ENCODE data around the gene IRGC. TPM values are rescaled to one million over a fixed set of nuclear protein-coding genes. Genes with fewer than 3 reads are reported as not detected.

IRGC gene
- total RNA-seq, 1 experiment from 2014 or later, result not detected

DNA sequence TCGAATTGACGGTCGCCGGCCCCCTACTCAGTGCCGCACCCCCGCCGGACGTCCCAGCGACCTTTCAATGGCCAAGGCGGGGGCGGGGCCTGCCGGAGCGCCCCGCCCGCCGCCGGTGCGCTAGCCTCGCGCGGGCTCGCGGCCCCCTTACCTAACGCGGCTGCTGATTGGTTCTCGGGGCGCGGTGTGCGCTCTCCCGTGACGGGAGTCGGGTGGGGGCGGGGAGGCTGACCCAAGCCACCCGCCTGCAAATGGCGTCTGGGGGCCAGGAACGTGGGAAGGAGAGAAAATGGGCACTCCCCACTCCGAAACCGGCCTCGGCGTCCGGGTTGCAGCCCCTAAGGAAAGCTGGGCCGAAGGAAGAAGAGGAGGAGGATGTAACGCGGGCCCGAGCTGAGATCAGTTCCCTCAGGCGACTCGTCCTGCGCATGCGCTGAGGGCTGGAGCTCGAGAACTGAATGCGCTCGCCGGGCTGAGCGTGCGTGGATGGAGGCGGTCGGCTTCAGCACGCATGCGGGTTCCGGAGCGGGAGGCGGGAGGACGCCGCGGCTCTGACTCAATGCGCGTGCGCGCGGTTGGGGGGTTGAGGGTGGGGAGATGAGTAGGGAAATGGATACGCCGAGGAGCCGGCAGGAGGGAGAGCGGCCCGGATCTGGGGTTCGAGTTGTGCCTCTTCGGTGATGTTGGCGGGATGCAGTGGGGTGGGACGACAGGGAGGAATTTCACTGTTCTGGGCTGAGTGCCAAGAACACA, 38.8 kb downstream of the IRGC start, which contains the start of gene SMG9:
Gene SMG9, minus strand, starts transcription at position 460 of the 753 bp plus-strand sequence. CDS start 4,221 bp downstream, outside the sequence.
- Mint-ChIP-seq H3K4me3 (ENCODE audit: low read depth, unreplicated experiment) (peak within 1 kb of the TSS; percentile 87), H3K27ac (ENCODE audit: unreplicated experiment) (peak within 1 kb of the TSS; percentile 95), H3K4me1 (ENCODE audit: low read depth, unreplicated experiment) (peaks cover 48% of the 10 kb centered on the region), H3K36me3 (ENCODE audit: insufficient read depth, unreplicated experiment) (peaks cover 35% of the 10 kb centered on the region), H3K9me3 (ENCODE audit: low read depth, unreplicated experiment) (no peaks in the 10 kb centered on the region), H3K27me3 (ENCODE audit: unreplicated experiment) (no peaks in the 10 kb centered on the region)
- no TSS peak for BruUV-seq (replicated peaks)
- CTCF ChIA-PET, result interaction anchor here (0.7 to 2.7 kb wide), 3 partner anchors 9 to 55 kb away, joined by 3 to 14 read pairs (median 6); no protein-coding TSS in a partner anchor
- TF ChIP-seq, protein P1, sequence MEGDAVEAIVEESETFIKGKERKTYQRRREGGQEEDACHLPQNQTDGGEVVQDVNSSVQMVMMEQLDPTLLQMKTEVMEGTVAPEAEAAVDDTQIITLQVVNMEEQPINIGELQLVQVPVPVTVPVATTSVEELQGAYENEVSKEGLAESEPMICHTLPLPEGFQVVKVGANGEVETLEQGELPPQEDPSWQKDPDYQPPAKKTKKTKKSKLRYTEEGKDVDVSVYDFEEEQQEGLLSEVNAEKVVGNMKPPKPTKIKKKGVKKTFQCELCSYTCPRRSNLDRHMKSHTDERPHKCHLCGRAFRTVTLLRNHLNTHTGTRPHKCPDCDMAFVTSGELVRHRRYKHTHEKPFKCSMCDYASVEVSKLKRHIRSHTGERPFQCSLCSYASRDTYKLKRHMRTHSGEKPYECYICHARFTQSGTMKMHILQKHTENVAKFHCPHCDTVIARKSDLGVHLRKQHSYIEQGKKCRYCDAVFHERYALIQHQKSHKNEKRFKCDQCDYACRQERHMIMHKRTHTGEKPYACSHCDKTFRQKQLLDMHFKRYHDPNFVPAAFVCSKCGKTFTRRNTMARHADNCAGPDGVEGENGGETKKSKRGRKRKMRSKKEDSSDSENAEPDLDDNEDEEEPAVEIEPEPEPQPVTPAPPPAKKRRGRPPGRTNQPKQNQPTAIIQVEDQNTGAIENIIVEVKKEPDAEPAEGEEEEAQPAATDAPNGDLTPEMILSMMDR (IDR thresholded peaks at IDR 0.05; ENCODE audit: unreplicated experiment), result no peak
- intact Hi-C loops (cut with micrococcal nuclease; ENCODE audit: unreplicated experiment), result loop anchor here (2.0 kb wide), 1 partner anchor 54 kb away; no protein-coding TSS in a partner anchor
- DNase-seq, result peak; percentile 99

DNA sequence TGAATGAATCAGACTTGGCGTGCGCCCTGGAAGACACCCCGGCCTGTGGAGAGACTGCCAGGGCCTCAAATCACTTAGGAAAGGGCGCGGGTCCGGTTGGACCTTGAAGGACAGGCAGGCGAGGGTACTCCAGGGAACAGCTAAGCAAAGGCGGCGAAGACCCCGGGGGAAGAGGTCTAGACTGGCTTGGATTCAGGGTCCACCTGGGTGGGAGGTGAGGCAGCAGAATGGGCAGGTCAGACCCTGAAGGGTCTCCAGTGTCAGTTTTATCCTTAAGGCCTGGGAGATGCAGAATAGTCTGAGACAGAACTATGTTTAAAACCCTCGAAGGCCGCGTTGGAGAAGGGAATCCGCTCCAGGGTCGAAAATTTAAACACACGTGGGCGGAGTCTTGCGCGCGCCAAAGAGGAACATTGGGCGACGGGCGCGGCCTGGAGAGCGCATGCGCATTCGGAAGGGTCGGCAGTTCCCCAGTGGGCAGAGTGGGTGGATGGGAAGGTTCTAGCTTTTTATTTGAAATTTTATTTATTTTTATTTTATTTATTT, 39.5 kb downstream of the IRGC start:
- H3K4me1 Mint-ChIP-seq (ENCODE audit: low read depth, unreplicated experiment), result peaks cover 49% of the 10 kb centered on the region
- H3K9me3 Mint-ChIP-seq (ENCODE audit: low read depth, unreplicated experiment), result no peaks in the 10 kb centered on the region
- intact Hi-C loops (cut with micrococcal nuclease; ENCODE audit: unreplicated experiment), result loop anchor here (2.0 kb wide), 1 partner anchor 53 kb away; no protein-coding TSS in a partner anchor
- BruUV-seq (replicated peaks), result TSS peak; percentile 77
- peak overlapping the region; percentile 95 for H3K27ac Mint-ChIP-seq (ENCODE audit: unreplicated experiment)
- DNase-seq, result peak; percentile 86
- H3K27me3 Mint-ChIP-seq (ENCODE audit: unreplicated experiment), result no peaks in the 10 kb centered on the region
- TF ChIP-seq, protein P1 (IDR thresholded peaks at IDR 0.05; ENCODE audit: unreplicated experiment), result no peak
- peak overlapping the region; percentile 87 for H3K4me3 Mint-ChIP-seq (ENCODE audit: low read depth, unreplicated experiment)
- CTCF ChIA-PET, result interaction anchor here (0.7 to 2.7 kb wide), 4 partner anchors 10 to 54 kb away, joined by 3 to 14 read pairs (median 6); no protein-coding TSS in a partner anchor
- H3K36me3 Mint-ChIP-seq (ENCODE audit: insufficient read depth, unreplicated experiment), result peaks cover 35% of the 10 kb centered on the region

DNA sequence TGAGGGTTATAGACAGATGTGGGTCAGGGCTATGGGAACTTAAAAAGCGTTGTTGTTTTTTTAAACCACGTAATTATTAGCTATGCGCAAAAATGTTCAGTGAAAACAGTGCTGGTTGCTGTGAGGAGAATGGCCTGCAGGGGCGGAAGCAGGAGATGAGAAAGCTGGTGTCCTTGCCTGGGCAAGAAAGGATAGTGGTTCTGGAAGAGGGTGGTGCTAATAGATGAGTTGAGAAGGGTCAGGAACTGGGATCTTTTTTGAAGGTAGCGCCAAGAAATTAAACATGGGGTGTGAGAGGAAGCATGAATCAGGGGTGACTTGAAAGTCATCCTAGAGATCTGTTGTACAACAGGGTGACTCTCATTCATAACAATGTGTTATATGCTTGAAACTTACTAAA, 43.6 kb downstream of the IRGC start:
- H3K9me3 Mint-ChIP-seq (ENCODE audit: low read depth, unreplicated experiment), result no peaks in the 10 kb centered on the region
- H3K36me3 Mint-ChIP-seq (ENCODE audit: insufficient read depth, unreplicated experiment), result peaks cover 32% of the 10 kb centered on the region
- peaks cover 61% of the 10 kb centered on the region for H3K4me1 Mint-ChIP-seq (ENCODE audit: low read depth, unreplicated experiment)
- CTCF ChIA-PET, result interaction anchor here (1.4 kb wide), 1 partner anchor 18 kb away, joined by 4 read pairs; no protein-coding TSS in a partner anchor
- DNase-seq, result no peak
- intact Hi-C loops (cut with micrococcal nuclease; ENCODE audit: unreplicated experiment), result no loop called here
- TF ChIP-seq, protein P1 (IDR thresholded peaks at IDR 0.05; ENCODE audit: unreplicated experiment), result peak; percentile 14
- no peak overlapping the region for H3K4me3 Mint-ChIP-seq (ENCODE audit: low read depth, unreplicated experiment)
- no peaks in the 10 kb centered on the region for H3K27me3 Mint-ChIP-seq (ENCODE audit: unreplicated experiment)
- no peak overlapping the region for H3K27ac Mint-ChIP-seq (ENCODE audit: unreplicated experiment)
- BruUV-seq (replicated peaks), result no TSS peak

DNA sequence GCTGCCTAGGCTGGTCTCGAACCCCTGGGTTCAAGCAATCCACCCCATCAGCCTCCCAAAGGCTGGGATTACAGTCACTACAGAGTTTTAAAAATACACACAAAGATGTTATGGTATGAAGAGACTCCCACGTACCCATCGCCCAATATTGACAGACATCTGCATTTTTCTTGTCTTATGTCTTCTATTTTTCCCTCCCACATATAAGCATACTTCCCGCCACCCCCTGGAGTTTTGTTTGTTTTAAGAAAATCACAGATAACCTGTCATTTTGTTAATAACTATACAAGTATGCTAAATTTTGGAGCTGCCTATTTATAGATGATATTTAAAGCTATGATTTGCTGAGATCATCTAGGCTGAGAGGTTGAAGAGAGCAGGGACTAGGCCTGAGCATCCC, 45.1 kb downstream of the IRGC start:
- CTCF ChIA-PET, result no interaction called here
- Mint-ChIP-seq H3K36me3 (ENCODE audit: insufficient read depth, unreplicated experiment) (peaks cover 32% of the 10 kb centered on the region), H3K4me3 (ENCODE audit: low read depth, unreplicated experiment) (no peak overlapping the region), H3K27me3 (ENCODE audit: unreplicated experiment) (no peaks in the 10 kb centered on the region), H3K9me3 (ENCODE audit: low read depth, unreplicated experiment) (no peaks in the 10 kb centered on the region), H3K27ac (ENCODE audit: unreplicated experiment) (no peak overlapping the region), H3K4me1 (ENCODE audit: low read depth, unreplicated experiment) (peaks cover 73% of the 10 kb centered on the region)
- TF ChIP-seq, protein P1 (IDR thresholded peaks at IDR 0.05; ENCODE audit: unreplicated experiment), result no peak
- intact Hi-C loops (cut with micrococcal nuclease; ENCODE audit: unreplicated experiment), result no loop called here
- BruUV-seq (replicated peaks), result no TSS peak
- DNase-seq, result no peak

All from Calu3 (cell line).